ENCODE results near the gene HCRTR2.
"Not testable (repeated sequence)": the region's sequence is repeated elsewhere in the genome, so short reads cannot be mapped to it uniquely, and the experiment has no call there.

Gene HCRTR2

GRCh38 chr6:55174211-55175026, at the start of gene HCRTR2:
Gene HCRTR2, plus strand, starts transcription at chr6:55174515. Its CDS starts 73 bp downstream, at chr6:55174588.
- DNase-seq = no peak

DNA sequence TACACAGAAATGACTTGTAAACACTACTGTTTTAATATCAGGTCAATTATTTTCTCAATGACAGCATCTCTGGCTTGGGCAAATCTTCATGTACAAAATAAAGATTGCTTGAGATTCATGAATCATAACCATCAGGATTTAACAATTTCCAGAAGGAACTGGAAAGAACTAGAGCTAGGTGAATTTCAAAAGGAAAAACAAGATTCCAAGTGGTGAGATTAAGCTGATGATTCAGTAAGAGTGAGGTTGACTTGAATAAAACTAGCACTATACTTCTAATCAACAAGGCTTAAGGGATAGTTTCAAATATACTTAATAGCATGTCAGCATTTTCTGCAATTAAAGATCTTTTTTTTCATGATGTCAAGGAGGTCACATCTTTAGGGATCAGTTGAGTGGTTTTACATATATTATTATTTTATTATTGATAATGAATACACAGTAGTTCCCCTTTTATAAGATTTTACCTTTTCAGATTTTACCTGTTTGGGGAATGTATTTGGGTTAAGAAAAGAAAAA, 43.5 kb upstream of the HCRTR2 start:
- no peak for DNase-seq

GRCh38 chr6:55131616-55132015, 42.7 kb upstream of the HCRTR2 start:
- no peak for DNase-seq

DNA sequence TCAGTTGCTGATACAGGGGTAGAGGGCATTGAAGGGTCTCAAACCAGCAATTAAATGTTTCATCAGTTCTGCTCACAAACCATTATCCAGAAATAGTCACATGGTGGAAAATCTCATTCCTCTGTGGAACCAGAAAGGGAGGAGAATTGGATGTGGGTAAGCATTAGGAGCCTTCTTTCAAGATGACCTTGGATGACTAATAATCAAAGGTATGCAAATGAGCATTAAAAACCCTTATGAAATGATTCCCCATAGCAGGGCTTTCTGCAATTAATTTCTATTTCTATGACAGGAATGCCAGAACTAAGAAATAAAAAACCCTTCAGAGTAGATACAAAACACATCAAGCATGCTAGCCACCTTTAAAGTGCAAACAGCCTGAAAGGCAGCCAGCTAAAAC, 37.4 kb upstream of the HCRTR2 start:
- DNase-seq = no peak

DNA sequence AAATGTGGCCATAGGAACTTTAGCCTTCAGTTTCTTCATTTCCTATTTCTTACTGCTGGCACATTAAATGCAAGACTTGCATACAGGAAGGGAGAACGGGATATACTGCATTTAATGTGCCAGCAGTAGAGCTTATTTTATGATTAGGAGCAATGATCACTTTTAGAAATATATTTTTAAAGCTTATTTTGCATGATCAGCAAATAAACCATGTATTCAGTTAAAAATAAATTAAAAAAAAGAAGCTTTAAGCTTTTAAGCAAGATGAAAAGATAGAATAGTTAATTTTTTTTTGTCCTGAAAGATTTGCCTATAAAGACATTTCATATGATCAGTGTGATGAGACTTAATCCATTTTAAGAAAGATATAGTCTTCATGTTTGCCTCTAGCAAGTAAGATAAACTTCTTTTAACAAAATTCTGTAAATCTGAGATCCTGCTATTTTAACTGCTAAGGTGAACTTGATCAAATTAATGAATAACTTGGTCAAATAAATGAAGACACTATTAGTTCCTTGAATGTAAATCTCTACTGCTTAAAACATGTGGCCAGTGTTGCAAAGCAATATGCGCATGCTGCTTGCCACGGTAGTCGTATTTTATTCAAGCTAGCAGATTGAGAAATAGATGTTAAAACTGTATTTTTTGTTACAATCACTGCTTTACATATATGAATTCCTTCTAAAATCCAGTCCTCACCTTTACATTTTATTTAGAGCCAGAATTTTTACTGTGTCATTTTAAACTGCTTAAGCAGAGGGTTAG, 36.2 kb upstream of the HCRTR2 start:
- no peak for DNase-seq

- no peak for DNase-seq
Measured at GRCh38 chr6:55141611-55142010, 32.7 kb upstream of the HCRTR2 start.

- no peak for DNase-seq
Measured at GRCh38 chr6:55142610-55143009, 31.7 kb upstream of the HCRTR2 start.

- DNase-seq = no peak
Measured at GRCh38 chr6:55153284-55153683, 21.0 kb upstream of the HCRTR2 start.

GRCh38 chr6:55158784-55159183, 15.5 kb upstream of the HCRTR2 start:
- not testable (repeated sequence) for DNase-seq

DNA sequence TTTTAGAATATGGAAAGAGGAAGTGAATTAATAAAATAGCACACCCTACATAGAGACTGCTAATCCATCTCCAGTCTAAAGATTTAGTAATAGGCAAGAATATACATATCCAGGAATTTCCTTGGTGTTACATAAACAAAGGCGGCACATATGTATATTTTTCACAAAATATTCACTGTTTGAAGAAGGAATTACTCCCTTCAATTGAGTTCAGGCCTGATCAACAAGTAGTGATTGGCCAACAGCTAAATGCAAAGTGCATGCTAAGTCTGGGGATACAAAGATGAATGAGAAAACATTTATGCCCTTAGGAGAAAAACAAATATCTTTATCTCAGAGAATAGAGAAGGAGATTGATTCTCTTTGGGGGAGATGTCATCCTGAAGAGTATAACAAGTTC, 6.5 kb upstream of the HCRTR2 start:
- DNase-seq = no peak

DNA sequence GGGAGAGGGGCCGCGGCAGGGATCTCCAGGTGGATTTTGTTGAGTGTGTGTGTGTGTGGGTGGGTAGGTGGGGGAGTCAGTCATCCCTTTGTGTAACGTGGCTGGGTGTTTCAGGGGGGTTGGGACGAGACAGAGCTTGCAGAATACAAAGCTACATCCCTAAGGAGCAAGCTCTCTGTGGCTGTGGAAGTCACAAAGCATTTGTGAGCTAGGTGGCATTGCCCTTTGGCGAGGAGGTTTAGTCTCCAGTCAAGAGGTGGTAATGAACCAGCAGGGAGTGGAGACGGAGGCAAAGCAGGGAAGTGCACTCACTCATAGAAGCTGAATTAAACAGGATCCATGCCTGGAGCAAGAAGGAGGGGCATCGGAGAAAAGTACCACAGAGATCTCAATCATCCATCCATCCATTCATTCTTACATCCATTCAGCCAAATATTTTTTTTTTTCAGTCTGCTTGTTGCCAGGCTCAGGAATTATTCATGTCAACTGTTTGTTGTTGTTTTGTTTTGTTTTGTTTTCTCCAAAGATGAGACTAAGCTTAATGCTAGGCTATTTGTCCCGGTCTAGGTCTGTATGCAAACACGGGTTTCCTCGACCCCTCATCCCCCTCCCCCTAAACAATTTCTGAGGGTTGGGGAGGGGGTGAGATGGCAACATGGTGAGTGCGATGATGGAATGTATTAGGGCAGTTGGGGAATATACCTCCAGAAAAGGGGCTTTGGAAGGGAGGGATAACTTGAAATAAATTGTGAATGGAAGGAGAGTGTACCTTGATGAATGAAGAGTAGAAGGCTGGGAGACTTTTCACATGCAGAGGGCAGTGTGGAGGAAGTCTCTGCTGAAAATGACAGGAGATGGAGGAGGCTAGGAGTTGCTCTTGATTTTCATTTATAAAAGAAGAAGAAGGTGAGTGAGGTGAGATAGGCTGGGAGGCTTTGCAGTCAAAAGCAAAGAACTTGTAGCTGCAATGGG, 1.0 kb downstream of the HCRTR2 start:
- no peak for DNase-seq

DNA sequence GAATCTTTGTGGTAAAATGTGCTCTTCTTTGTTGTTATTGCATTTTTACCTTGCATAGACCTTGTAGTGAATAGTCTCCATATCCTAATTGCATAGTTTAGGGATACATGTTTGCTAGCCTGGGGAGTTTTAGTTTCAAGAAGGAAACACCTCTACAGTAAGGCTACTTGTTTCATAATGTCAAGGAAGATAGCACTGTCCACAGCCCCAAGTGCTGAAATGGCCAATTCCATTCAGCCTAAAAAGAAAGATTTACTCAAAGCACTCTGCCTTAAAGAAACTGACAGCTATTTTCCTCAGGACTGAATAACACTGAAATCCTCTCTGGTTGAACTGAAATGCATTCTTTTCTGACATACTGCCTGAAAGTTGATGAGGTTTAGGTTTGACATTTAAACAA, 2.6 kb downstream of the HCRTR2 start:
- DNase-seq = no peak

GRCh38 chr6:55180258-55180657, 5.9 kb downstream of the HCRTR2 start:
- DNase-seq = no peak

GRCh38 chr6:55182016-55182650, 7.8 kb downstream of the HCRTR2 start:
- no peak for DNase-seq

DNA sequence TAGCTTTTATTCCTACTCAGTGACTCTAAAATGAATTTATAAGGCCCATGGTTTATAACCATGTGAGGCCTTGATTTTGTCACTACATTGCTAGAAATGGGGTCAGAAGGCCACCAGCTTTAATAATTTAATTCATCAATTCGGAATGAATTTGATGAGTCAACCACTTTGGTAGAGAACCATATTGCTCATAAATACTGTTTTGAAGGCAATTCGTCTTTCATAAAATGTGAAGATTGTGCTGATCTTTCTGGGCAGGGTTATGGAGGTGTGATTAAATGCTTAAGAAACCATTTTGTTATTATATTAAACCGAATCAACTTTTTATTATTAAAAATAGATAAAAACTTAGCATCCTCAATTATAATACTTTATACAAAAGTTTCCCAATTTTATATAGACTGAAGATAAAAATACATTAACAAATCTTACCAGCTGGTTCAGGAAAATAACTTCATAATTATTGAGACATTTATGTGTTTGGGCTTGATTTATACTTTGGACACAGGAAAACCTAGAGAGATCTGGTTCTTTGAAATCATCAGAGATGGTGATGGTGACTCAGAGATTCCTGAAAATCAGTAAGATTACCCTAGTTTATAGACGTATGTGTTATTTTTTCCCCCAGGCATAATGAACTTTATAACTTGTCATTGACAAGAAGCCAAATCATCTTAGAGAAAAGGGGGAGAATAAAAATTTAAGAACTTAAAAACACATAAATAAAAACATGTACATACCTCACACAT, 10.6 kb downstream of the HCRTR2 start:
- no peak for DNase-seq

DNA sequence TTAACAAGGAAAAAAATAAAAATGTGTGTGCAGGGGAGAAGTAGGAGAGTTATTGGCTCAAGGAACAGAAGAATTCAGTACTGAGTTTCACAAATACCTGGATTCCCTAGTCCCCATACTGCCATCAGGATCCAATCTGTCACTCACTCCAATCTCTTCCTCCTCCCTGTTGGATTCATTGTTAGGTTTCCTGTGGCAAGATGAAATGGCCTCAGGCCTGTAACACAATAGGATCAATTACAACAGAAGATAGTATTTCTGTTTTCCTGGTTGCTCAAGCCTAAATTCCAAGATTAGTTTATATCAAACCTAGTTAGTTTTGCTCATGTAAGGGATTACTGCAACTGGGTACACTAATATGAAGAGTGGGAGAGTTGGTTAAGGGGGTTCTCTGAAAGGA, 24.4 kb downstream of the HCRTR2 start:
- DNase-seq = no peak

DNA sequence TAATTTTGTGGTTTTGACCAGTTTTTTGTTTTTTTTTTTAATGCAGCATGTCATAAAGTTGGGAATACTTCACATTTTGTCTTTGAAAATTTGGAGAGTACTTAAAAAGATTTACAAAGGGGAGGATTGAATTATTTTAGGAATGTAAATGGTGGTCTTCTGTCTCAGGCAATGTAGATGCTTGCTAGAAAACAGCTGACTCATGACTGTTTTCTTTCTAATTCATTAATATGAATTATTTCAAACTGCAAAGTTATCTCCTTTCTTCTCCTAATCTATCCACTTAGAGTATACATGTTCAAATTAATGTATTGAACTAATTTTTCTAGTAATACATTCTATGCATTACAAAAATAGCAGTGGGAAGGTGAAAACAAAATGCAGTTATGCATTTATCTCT, 24.9 kb downstream of the HCRTR2 start:
- no peak for DNase-seq

- DNase-seq = no peak
Measured at GRCh38 chr6:55208478-55209458, 34.5 kb downstream of the HCRTR2 start.

GRCh38 chr6:55210952-55211351, 36.6 kb downstream of the HCRTR2 start:
- no peak for DNase-seq

DNA sequence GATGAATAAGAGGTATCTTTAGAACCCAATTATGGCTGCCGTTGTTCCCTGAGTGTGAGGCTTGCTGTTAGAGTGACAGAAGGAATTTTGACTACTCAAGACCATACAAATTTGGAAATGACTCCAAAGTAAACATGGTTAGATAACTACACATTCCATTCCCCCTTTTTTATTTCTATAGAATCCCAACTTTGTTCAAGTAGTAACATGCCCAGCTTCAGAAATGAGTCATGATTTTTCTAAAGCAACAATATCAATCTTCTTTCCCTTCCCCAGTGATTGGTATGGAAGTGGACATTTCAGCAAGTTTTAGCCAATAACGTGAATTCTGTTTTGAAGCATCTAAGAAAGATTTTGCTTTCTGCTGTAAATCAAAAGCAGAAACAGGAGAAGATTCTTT, 37.8 kb downstream of the HCRTR2 start:
- DNase-seq = no peak

All from CD4-positive, alpha-beta T cell treated with Interleukin-1 beta for 1 hour (primary cell).